A549 (cell line): ENCODE data around the gene P2RY13.
A peak's percentile ranks its signal among the peaks of the same experiment; 100 is the strongest.

Source experiments
- CEBPB ChIP-seq, 2 experiments: fragments of >200 bp in 1 of 2; sonication (Bioruptor Twin) in 1 of 2; formaldehyde crosslinking in 1 of 2; IDR thresholded peaks; 2 replicates each; pipeline ENCODE4 v1.6.1; 2012 to 2016
- CHD4 ChIP-seq: fragments of 200-600 bp; sonication (generic); IDR thresholded peaks from 2 replicates; pipeline ENCODE4 v1.6.1; 2016; ENCODE audit warnings: antibody characterized with exemption, mild to moderate bottlenecking, borderline replicate concordance
- FOSL2 ChIP-seq, 2 experiments: fragments of 450-650 bp in 1 of 2; fragments of >200 bp in 1 of 2; sonication (Bioruptor Twin) in 1 of 2; formaldehyde crosslinking; IDR thresholded peaks; 2 replicates each; pipeline versions ENCODE4 v1.5.0 to v1.6.1; 2016 to 2020; ENCODE audit warnings: mild to moderate bottlenecking in 1 of 2, moderate library complexity in 1 of 2
- HOXB5 ChIP-seq: fragments of 250-450 bp; sonication (Bioruptor Pico); IDR thresholded peaks from 2 replicates; pipeline ENCODE4 v1.5.0; 2020; ENCODE audit warnings: mild to moderate bottlenecking, moderate library complexity
- PHF8 ChIP-seq: fragments of 200-600 bp; sonication (generic); IDR thresholded peaks from 2 replicates; pipeline ENCODE4 v1.6.1; 2016; ENCODE audit warnings: low read depth, mild to moderate bottlenecking, antibody characterized with exemption, moderate library complexity, borderline replicate concordance
- RAD21 ChIP-seq, 2 experiments: fragments of >200 bp in 1 of 2; sonication (Bioruptor Twin) in 1 of 2; formaldehyde crosslinking in 1 of 2; IDR thresholded peaks in 1 of 2; conservative IDR thresholded peaks in 1 of 2; 2 replicates in 1 of 2; 3 replicates in 1 of 2; pipeline ENCODE4 v1.6.1; 2012 to 2018; ENCODE audit warnings: inconsistent platforms in 1 of 2
- TF ChIP-seq, protein P1 (sequence below): IDR thresholded peaks from 2 replicates; pipeline ENCODE4 v1.6.1; 2012
- TF ChIP-seq, protein P2 (sequence below): fragments of >200 bp; sonication (Bioruptor Twin); formaldehyde crosslinking; IDR thresholded peaks from 3 replicates; pipeline ENCODE4 v1.5.1; 2016
- TF ChIP-seq, protein P3 (sequence below): IDR thresholded peaks from 2 replicates; pipeline ENCODE4 v1.6.1; 2012

DNA sequence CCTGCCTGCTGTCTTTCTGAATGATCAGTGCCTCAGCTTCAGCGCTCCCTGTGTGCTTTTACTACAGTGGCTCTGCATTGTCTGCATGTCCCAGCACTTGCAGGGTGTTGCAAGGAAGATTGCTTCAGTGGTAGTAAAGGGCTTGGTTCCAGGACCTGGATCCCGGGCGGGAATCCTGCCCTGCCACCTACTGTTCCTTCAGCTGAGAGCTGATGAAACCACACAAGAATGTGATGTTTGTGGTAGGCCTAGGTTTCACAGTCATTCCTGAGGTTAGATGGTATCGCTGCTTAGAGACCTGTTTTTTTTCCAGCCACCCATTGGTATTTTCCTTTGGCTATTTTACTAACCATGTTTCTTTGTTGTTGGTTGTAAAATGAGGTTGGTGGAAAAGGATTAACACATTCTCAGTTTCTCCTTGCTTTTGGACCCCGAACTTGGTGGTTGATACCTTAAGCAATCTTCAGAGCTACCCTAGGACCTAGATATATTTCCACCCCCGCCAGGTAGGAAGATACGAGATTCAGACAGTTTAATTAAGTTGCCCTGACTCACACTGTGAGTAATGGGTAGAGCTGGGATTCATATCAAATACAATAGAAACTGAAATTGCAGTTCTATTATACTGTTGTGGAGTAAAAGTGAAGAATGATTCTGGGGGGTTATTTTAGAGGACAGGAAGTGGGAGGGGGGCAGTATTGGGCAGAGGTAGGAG is 24.1 kb downstream of the P2RY13 start:
- peak; percentile 78 to 85; a peak in 3 of 4 replicates for TF ChIP-seq CEBPB (IDR thresholded peaks at IDR 0.05)
- no peak for TF ChIP-seq PHF8
- TF ChIP-seq, protein P1, sequence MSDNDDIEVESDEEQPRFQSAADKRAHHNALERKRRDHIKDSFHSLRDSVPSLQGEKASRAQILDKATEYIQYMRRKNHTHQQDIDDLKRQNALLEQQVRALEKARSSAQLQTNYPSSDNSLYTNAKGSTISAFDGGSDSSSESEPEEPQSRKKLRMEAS, result peak; percentile 63
- TF ChIP-seq, protein P2, sequence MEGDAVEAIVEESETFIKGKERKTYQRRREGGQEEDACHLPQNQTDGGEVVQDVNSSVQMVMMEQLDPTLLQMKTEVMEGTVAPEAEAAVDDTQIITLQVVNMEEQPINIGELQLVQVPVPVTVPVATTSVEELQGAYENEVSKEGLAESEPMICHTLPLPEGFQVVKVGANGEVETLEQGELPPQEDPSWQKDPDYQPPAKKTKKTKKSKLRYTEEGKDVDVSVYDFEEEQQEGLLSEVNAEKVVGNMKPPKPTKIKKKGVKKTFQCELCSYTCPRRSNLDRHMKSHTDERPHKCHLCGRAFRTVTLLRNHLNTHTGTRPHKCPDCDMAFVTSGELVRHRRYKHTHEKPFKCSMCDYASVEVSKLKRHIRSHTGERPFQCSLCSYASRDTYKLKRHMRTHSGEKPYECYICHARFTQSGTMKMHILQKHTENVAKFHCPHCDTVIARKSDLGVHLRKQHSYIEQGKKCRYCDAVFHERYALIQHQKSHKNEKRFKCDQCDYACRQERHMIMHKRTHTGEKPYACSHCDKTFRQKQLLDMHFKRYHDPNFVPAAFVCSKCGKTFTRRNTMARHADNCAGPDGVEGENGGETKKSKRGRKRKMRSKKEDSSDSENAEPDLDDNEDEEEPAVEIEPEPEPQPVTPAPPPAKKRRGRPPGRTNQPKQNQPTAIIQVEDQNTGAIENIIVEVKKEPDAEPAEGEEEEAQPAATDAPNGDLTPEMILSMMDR, result peak; percentile 28; the same call in 1 of the 3 replicates
- no peak for TF ChIP-seq CHD4
- TF ChIP-seq, protein P3, sequence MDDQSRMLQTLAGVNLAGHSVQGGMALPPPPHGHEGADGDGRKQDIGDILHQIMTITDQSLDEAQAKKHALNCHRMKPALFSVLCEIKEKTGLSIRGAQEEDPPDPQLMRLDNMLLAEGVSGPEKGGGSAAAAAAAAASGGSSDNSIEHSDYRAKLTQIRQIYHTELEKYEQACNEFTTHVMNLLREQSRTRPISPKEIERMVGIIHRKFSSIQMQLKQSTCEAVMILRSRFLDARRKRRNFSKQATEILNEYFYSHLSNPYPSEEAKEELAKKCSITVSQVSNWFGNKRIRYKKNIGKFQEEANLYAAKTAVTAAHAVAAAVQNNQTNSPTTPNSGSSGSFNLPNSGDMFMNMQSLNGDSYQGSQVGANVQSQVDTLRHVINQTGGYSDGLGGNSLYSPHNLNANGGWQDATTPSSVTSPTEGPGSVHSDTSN, result no peak
- TF ChIP-seq RAD21 (conservative IDR thresholded peaks at IDR 0.05 in 1 of 2, IDR thresholded peaks at IDR 0.05 in 1 of 2), result peak; percentile 37 to 46
- no peak for TF ChIP-seq HOXB5
- TF ChIP-seq FOSL2 (IDR thresholded peaks at IDR 0.05), result no peak; the same call in 1 of the 2 replicates
- TF ChIP-seq FOSL2 (CRISPR knock-in tag; IDR thresholded peaks at IDR 0.05), result 0 out of 2 replicates have a peak, but pooled peaks have one; percentile 9
